GM12874 (cell line): ENCODE data around the gene TBCB.

ENCODE experiments used
- TF ChIP-seq, protein P1 (sequence below): IDR thresholded peaks from 2 replicates; pipeline ENCODE4 v1.5.1; 2011; ENCODE audit warnings: low read depth, mild to moderate bottlenecking, control low read depth, low read length, moderate library complexity; ENCODE audit not compliant: insufficient read depth

The TBCB gene

GRCh38 chr19:36106441-36106840, 8.8 kb upstream of the TBCB start:
- TF ChIP-seq, protein P1, sequence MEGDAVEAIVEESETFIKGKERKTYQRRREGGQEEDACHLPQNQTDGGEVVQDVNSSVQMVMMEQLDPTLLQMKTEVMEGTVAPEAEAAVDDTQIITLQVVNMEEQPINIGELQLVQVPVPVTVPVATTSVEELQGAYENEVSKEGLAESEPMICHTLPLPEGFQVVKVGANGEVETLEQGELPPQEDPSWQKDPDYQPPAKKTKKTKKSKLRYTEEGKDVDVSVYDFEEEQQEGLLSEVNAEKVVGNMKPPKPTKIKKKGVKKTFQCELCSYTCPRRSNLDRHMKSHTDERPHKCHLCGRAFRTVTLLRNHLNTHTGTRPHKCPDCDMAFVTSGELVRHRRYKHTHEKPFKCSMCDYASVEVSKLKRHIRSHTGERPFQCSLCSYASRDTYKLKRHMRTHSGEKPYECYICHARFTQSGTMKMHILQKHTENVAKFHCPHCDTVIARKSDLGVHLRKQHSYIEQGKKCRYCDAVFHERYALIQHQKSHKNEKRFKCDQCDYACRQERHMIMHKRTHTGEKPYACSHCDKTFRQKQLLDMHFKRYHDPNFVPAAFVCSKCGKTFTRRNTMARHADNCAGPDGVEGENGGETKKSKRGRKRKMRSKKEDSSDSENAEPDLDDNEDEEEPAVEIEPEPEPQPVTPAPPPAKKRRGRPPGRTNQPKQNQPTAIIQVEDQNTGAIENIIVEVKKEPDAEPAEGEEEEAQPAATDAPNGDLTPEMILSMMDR, result no peak

DNA sequence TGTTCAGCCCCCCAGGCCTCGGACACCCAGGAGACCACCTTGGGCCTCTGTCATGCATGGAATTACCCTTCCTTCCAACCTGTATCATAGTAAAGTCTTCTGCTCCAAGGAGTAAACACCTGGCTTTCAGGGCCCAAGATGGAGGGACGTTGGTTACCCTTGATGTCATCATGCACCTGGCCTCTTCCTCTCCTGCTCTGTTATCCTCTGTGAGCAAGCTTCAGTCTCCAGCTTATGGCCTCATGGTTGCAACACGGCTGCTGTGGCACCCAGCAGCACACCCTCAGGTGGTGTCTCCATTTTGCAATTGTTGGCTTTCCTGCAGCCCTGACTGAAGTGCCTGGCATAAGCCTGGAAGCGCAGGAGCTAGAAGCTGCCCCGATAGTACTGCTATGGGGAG, 8.3 kb upstream of the TBCB start:
- TF ChIP-seq, protein P1, result no peak

GRCh38 chr19:36108684-36109083, 6.6 kb upstream of the TBCB start:
- TF ChIP-seq, protein P1, result no peak

DNA sequence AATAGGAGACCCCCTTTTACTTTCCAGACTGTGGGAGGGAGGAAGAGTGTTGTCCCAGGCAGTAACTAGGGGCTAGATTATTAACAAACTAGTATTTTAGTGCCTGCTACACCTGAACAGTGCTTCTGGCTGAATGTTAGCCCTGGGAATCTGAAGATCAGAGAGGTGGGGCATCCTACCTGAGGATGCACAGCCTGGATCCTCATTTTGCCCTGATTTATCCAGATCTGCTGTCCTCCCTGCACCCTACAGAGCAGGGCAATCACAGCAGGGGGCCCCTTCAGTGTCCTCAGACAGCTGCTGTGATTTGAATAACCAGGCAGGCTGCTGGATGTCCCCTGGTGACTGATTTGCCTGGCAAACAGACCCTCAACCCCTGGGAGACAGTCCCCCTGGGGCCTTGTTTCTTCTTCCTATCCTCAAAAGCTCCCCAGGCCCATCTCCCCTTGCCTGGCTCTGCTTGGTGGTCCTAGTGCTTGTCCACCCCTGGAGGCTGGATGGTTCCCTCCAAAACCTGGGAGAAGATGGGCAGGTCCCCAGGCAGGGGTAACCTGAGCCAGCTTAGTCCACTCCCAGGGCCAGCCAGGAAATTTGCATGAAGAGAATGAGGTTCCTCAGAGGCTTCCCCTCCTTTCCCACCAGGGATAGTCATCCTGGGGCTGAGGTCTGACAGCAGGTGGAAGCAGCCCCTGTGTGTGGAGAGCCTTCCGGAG, 4.6 kb upstream of the TBCB start, which contains the start of gene OVOL3:
TSS of gene OVOL3 (plus strand) at position 657 of the 713 bp plus-strand sequence. CDS start 60 bp downstream, outside the sequence.
- TF ChIP-seq, protein P1, result no peak

DNA sequence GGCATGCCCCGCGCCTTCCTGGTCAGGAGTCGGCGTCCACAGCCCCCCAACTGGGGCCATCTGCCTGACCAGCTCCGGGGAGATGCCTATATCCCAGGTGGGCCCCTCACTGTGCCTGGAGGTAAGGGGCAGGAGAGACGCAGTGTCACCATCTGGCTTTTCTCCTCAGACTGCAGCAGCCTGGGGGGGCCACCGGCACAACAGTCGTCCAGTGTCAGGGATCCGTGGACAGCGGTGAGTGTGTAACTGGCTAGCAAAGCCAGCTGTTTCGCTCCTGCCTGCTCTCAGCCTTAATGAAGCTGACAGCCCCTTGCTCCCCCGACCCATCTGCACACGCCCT, 4.1 kb upstream of the TBCB start:
- TF ChIP-seq, protein P1, result no peak

- TF ChIP-seq, protein P1, result no peak
These were observed 2.6 kb upstream of the TBCB start for GRCh38 chr19:36112678-36113077.

DNA sequence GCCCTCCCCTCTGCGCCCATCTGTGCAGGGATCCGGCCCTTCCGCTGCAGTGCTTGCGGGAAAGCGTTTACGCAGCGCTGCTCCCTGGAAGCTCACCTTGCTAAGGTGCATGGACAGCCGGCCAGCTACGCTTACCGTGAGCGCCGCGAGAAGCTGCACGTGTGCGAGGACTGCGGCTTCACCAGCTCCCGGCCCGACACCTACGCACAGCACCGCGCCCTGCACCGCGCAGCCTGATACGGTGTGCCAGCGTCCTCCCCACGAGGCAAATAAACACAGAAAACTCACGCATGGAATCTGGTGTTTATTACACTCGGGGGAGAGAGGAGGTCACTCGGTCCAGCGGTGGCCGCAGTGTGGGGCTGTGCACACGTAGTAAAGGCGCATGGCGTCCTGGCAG, 1.8 kb upstream of the TBCB start:
- TF ChIP-seq, protein P1, result no peak
